CD14-positive monocyte (primary cell): ENCODE measurements around the gene CDKN2B-AS1. TPM values are rescaled to one million over a fixed set of nuclear protein-coding genes. Genes with fewer than 3 reads are reported as not detected.

ENCODE experiments used
- DNase-seq, 3 donors: peaks; one replicate each; pipeline ENCODE4 v3.0.0-alpha.2; 2011 to 2022
- H2AFZ ChIP-seq: 2 replicates; pipeline ENCODE4 v1.6.0; 2012; ENCODE audit warnings: mild to moderate bottlenecking, low read depth, low read length, inconsistent platforms; ENCODE audit not compliant: insufficient read depth, poor library complexity, severe bottlenecking
- H3K27ac ChIP-seq, 2 donors: 1 replicate in 1 of 2; 2 replicates in 1 of 2; pipeline ENCODE4 v1.5.1; 2012 to 2013; ENCODE audit warnings: low read length in 2 of 2, control low read depth in 1 of 2, inconsistent platforms in 1 of 2, low read depth in 1 of 2, mild to moderate bottlenecking in 1 of 2
- H3K27me3 ChIP-seq, 2 donors: one replicate each; pipeline versions ENCODE4 v1.6.0 to v1.6.1; 2011 to 2013; ENCODE audit warnings: low read length in 2 of 2; ENCODE audit not compliant: control insufficient read depth in 2 of 2, insufficient read depth in 2 of 2
- H3K36me3 ChIP-seq, 2 donors: replicated peaks in 1 of 2; 1 replicate in 1 of 2; 2 replicates in 1 of 2; pipeline versions ENCODE4 v1.5.1 to v1.6.1; 2012 to 2013; ENCODE audit warnings: low read length in 2 of 2, control low read depth in 1 of 2, inconsistent platforms in 1 of 2, mild to moderate bottlenecking in 1 of 2; ENCODE audit not compliant: insufficient read depth in 2 of 2, control insufficient read depth in 1 of 2
- H3K4me1 ChIP-seq, 2 donors: 1 replicate in 1 of 2; 2 replicates in 1 of 2; pipeline versions ENCODE4 v1.5.1 to v1.6.1; 2012 to 2013; ENCODE audit warnings: low read length in 2 of 2, control low read depth in 1 of 2, inconsistent platforms in 1 of 2, mild to moderate bottlenecking in 1 of 2, moderate library complexity in 1 of 2; ENCODE audit not compliant: insufficient read depth in 2 of 2, control insufficient read depth in 1 of 2
- H3K4me2 ChIP-seq: replicated peaks from 2 replicates; pipeline ENCODE3; 2012; ENCODE audit warnings: low read length, moderate library complexity, mild to moderate bottlenecking; ENCODE audit not compliant: poor library complexity, severe bottlenecking; ENCODE audit errors: extremely low read depth
- H3K4me3 ChIP-seq, 3 experiments: fragments of 200-600 bp in 1 of 3; sonication (generic) in 1 of 3; replicated peaks in 1 of 3; 1 replicate in 2 of 3; 2 replicates in 1 of 3; pipeline ENCODE4 v1.5.1; 2011 to 2013; ENCODE audit warnings: low read length in 3 of 3, mild to moderate bottlenecking in 3 of 3, control low read depth in 2 of 3, low read depth in 2 of 3, inconsistent platforms in 1 of 3, moderate library complexity in 1 of 3
- H3K79me2 ChIP-seq: 2 replicates; pipeline ENCODE4 v1.6.0; 2012; ENCODE audit warnings: mild to moderate bottlenecking, control low read depth, inconsistent platforms, low read length, moderate library complexity; ENCODE audit not compliant: insufficient read depth
- H3K9ac ChIP-seq: 2 replicates; pipeline ENCODE4 v1.6.0; 2017; ENCODE audit warnings: low read length, mild to moderate bottlenecking; ENCODE audit not compliant: insufficient read depth, poor library complexity, severe bottlenecking
- H3K9me3 ChIP-seq, 2 donors: replicated peaks in 1 of 2; 1 replicate in 1 of 2; 2 replicates in 1 of 2; pipeline versions ENCODE4 v1.5.1 to v1.6.1; 2012 to 2013; ENCODE audit warnings: low read length in 2 of 2, control low read depth in 1 of 2; ENCODE audit not compliant: control insufficient read depth in 1 of 2, insufficient read depth in 1 of 2
- H4K20me1 ChIP-seq: 2 replicates; pipeline ENCODE4 v1.6.0; 2012; ENCODE audit warnings: mild to moderate bottlenecking, low read length, control low read depth, moderate library complexity; ENCODE audit not compliant: insufficient read depth
- H3K27ac Mint-ChIP-seq, 7 donors: one replicate each; pipeline ENCODE4 v1.8.0; 2020; ENCODE audit warnings: mild to moderate bottlenecking in 7 of 7, mixed read lengths in 7 of 7, moderate library complexity in 6 of 7, inconsistent platforms in 2 of 7
- H3K27me3 Mint-ChIP-seq, 3 donors: one replicate each; pipeline ENCODE4 v1.8.0; 2021 to 2022; ENCODE audit warnings: low read depth in 3 of 3, mild to moderate bottlenecking in 3 of 3, mixed read lengths in 3 of 3, moderate library complexity in 3 of 3, inconsistent platforms in 1 of 3
- H3K36me3 Mint-ChIP-seq, 2 donors: one replicate each; pipeline ENCODE4 v1.8.0; 2020; ENCODE audit warnings: mixed read lengths in 2 of 2, inconsistent platforms in 1 of 2, mild to moderate bottlenecking in 1 of 2
- H3K4me1 Mint-ChIP-seq: one replicate; pipeline ENCODE4 v1.8.0; 2020; ENCODE audit warnings: mild to moderate bottlenecking, mixed read lengths
- H3K4me3 Mint-ChIP-seq, 2 donors: one replicate each; pipeline ENCODE4 v1.8.0; 2020; ENCODE audit warnings: mild to moderate bottlenecking in 2 of 2, mixed read lengths in 2 of 2, moderate library complexity in 1 of 2
- H3K9me3 Mint-ChIP-seq, 7 donors: one replicate each; pipeline ENCODE4 v1.8.0; 2020 to 2022; ENCODE audit warnings: mixed read lengths in 7 of 7, mild to moderate bottlenecking in 6 of 7, moderate library complexity in 6 of 7, inconsistent platforms in 2 of 7
- WGBS: methylation state at CpG from one replicate; pipeline ENCODE4 v1.1.5; 2013; ENCODE audit warnings: missing lambda C conversion rate; ENCODE audit not compliant: insufficient coverage; 5-methylcytosine and 5-hydroxymethylcytosine counted together
- intact Hi-C, 2 donors: fragments of 100-400 bp; cut with micrococcal nuclease; formaldehyde crosslinking; loops; one replicate each; pipeline versions ENCODE4 v1.15.0 to v1.15.1; 2023
- polyA plus RNA-seq, 3 donors: library from polyadenylated mRNA; depleted of rRNA in 1 of 3; unstranded in 2 of 3; stranded (reverse) in 1 of 3; fragments of 300-500 nt in 2 of 3; fragments of >200 nt in 1 of 3; fragmentation: Illumina TruSeq in 2 of 3; gene quantifications; 1 replicate in 2 of 3; 2 replicates in 1 of 3; pipeline ENCODE4 v1.2.3, GENCODE V29; 2012 to 2021
- TF ChIP-seq, protein P1 (sequence below): fragments of 200-600 bp; IDR thresholded peaks from one replicate; pipeline ENCODE4 v1.8.0; 2022; ENCODE audit warnings: antibody characterized with exemption, mild to moderate bottlenecking

Gene CDKN2B-AS1
- polyA plus RNA-seq, 3 donors: 0.35 to 0.55 (median 0.50) TPM

GRCh38 chr9:22098643-22099332 is 104.2 kb downstream of the CDKN2B-AS1 start:
- peaks cover 0 to 5% (median 3%) of the 10 kb centered on the region in 7 donors for H3K9me3 Mint-ChIP-seq
- no peaks in the 10 kb centered on the region for H3K9me3 ChIP-seq
- whole genome bisulfite sequencing: 86% methylated on average over 2 of the region's 3 CpGs
- no peak overlapping the region for H3K27ac Mint-ChIP-seq
- H3K4me3 ChIP-seq: no peak overlapping the region
- peaks cover 2 to 31% (median 10%) of the 10 kb centered on the region in 3 donors for H3K27me3 Mint-ChIP-seq
- H3K4me1 Mint-ChIP-seq: no peaks in the 10 kb centered on the region
- no peak overlapping the region for H3K4me2 ChIP-seq
- peaks cover 11 to 22% of the 10 kb centered on the region in 2 donors for H3K27me3 ChIP-seq
- intact Hi-C loops: no loop called here
- H3K79me2 ChIP-seq: no peaks in the 10 kb centered on the region
- DNase-seq: no peak
- H3K4me1 ChIP-seq: no peaks in the 10 kb centered on the region
- H3K36me3 ChIP-seq: no peaks in the 10 kb centered on the region
- H3K4me3 Mint-ChIP-seq: no peak overlapping the region
- H3K36me3 Mint-ChIP-seq: no peaks in the 10 kb centered on the region
- H2AFZ ChIP-seq: no peak overlapping the region
- H4K20me1 ChIP-seq: no peaks in the 10 kb centered on the region
- TF ChIP-seq, protein P1, sequence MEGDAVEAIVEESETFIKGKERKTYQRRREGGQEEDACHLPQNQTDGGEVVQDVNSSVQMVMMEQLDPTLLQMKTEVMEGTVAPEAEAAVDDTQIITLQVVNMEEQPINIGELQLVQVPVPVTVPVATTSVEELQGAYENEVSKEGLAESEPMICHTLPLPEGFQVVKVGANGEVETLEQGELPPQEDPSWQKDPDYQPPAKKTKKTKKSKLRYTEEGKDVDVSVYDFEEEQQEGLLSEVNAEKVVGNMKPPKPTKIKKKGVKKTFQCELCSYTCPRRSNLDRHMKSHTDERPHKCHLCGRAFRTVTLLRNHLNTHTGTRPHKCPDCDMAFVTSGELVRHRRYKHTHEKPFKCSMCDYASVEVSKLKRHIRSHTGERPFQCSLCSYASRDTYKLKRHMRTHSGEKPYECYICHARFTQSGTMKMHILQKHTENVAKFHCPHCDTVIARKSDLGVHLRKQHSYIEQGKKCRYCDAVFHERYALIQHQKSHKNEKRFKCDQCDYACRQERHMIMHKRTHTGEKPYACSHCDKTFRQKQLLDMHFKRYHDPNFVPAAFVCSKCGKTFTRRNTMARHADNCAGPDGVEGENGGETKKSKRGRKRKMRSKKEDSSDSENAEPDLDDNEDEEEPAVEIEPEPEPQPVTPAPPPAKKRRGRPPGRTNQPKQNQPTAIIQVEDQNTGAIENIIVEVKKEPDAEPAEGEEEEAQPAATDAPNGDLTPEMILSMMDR: no peak
- H3K27ac ChIP-seq: no peak overlapping the region
- H3K9ac ChIP-seq: no peak overlapping the region

GRCh38 chr9:22100626-22101025 is 106.0 kb downstream of the CDKN2B-AS1 start:
- H3K9ac ChIP-seq: no peak overlapping the region
- DNase-seq: no peak
- H3K9me3 ChIP-seq: no peaks in the 10 kb centered on the region
- H3K9me3 Mint-ChIP-seq: peaks cover 0 to 3% (median 0%) of the 10 kb centered on the region in 7 donors
- peak overlapping the region in 1 of 2 donors; percentile 47 for H3K4me3 Mint-ChIP-seq
- no peaks in the 10 kb centered on the region for H3K4me1 ChIP-seq
- H3K27me3 Mint-ChIP-seq: peaks cover 2 to 32% (median 6%) of the 10 kb centered on the region in 3 donors
- TF ChIP-seq, protein P1: peak; percentile 28
- H3K4me3 ChIP-seq: no peak overlapping the region
- H3K36me3 Mint-ChIP-seq: no peaks in the 10 kb centered on the region
- no peak overlapping the region for H3K4me2 ChIP-seq
- H3K27ac ChIP-seq: no peak overlapping the region
- no peaks in the 10 kb centered on the region for H4K20me1 ChIP-seq
- H3K36me3 ChIP-seq: no peaks in the 10 kb centered on the region
- H2AFZ ChIP-seq: no peak overlapping the region
- WGBS: no CpG with 5 or more reads among the region's 2 CpGs
- no peak overlapping the region for H3K27ac Mint-ChIP-seq
- H3K4me1 Mint-ChIP-seq: no peaks in the 10 kb centered on the region
- H3K27me3 ChIP-seq: peaks cover 11 to 22% of the 10 kb centered on the region in 2 donors
- intact Hi-C loops: no loop called here
- no peaks in the 10 kb centered on the region for H3K79me2 ChIP-seq
